Ammon's horn (tissue), 1 donor: Measurements from ENCODE around the gene DENND1A.

ENCODE experiments used
- DNase-seq: peaks from one replicate; pipeline ENCODE4 v3.0.0-alpha.2; 2016; ENCODE audit warnings: low spot score

Gene DENND1A

DNA sequence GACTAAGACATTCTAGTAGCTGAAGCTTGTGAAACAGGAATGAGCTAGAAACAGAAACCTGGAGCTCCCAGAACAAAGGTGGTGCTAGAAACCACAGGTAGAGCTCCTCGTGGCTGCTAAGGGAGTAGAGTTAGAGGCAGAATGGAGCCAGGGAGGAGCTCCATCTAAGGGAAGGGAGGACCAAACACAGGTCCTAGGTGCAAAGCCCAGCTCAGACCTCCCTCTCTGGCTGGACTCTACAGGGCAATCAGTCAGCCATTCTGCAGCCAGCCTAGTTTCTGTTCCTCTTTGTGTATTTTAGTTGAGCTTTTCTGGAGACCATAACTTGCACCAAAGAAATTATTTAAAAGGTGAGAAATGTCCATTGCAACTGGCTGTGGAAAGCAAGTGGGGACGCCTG is 503.5 kb downstream of the DENND1A start:
- no peak for DNase-seq

GRCh38 chr9:123425836-123426365 is 504.0 kb downstream of the DENND1A start:
- DNase-seq, result no peak

DNA sequence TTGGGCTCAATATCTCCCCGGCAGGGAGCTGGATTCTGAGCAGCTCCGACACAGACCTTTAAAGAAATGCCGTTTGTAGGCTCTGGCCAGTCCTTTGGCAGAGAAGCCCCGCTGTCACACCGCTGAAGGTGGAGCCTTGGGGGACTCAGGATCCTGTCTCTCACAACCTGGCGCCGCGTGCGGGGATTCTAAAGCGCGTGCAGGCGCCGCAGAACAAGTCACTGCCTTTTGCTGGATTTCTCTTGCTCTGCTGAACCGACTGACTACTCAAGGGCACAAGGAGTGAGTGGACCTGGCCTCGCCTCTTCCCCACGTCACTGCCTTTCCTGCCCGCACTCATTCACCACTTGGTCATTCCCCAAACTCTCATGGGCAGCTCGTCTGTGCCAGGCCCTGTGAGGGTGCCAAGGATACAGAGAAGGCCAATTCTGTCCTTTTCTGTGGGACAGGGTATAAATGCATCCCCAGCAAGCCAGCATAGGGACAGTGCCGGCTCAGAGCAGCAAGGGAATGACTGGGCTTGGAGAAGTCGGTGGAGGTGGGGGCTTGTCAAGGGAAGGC is 504.6 kb downstream of the DENND1A start:
- peak; percentile 75 for DNase-seq

- no peak for DNase-seq
Measured at GRCh38 chr9:123424552-123425225, 505.2 kb downstream of the DENND1A start.

DNA sequence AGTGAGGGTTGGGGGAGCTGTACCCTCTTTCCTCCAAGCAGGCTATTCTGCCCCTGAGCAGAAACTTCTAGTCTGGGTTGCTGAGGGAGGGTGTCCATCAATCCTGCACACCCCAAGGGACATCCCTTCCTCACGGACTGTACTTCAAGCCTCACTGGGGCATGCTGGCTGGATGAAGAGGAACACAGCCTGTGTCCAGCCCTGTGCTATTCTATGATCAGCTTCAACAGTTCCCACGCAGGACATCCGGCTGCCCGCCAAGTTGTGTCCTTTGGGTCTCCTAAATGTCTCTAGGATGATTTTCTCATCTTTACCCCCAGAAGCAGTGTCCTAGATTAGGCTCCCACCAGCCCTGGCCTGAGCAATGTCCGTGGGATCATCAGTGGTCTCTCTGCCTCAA is 505.8 kb downstream of the DENND1A start:
- DNase-seq, result no peak

- DNase-seq, result no peak
Measured at GRCh38 chr9:123423311-123423640, 506.6 kb downstream of the DENND1A start.

GRCh38 chr9:123422635-123423310 is 507.2 kb downstream of the DENND1A start:
- DNase-seq, result no peak

DNA sequence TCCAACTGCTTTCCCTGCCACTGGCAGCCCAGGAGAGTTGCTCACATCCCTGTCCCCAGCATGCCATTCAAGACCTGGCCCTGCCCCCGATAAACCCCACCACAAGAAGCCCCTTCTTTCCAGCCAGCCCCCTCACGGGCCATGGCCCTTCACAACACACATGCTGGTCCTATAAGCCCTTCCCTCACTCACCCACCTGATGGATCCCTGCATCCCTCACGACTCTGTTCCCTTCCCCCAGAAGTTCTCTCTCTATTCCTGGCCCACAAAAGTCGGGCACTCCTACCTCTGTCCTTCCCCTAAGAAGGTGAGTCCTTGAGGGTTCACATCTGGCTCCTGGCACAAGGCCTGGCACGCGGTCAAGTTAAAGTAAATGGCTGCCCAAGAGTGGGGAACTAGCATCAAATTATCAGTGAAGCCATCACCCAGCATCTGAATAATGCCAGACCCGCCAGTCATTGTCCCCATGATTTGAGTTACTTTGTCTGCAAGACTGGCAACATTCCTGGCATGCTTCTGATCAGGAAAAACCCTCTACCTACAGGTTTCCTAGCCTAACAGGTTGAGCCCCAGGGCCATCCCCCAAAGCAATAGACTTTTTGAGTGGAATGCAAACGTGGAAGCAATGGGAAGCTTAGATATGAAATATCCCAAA is 508.0 kb downstream of the DENND1A start:
- DNase-seq, result no peak

GRCh38 chr9:123421186-123421585 is 508.7 kb downstream of the DENND1A start:
- no peak for DNase-seq

GRCh38 chr9:123420592-123421111 is 509.3 kb downstream of the DENND1A start:
- DNase-seq, result no peak

- DNase-seq, result no peak
Measured at GRCh38 chr9:123419721-123420591, 510.0 kb downstream of the DENND1A start.

DNA sequence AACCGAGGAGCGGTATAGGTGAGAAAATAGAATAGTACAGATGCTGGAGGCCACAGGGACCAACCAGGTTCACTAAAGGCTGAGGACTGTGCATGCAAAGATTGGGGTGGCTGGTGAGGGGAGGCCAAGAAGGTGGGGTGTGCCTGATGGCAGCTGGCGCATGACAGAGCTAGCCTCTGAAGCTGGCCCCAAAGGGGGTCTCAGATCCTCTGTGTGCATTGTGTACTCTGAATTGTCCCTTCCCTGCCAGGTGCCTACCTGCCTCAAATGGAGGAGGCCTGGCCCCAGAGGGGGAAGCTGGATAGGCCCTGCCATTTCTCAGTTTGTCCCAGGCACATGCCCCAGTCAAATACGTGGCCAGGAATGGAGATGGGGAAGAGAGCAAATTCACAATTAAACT is 510.8 kb downstream of the DENND1A start:
- no peak for DNase-seq

GRCh38 chr9:123418506-123418905 is 511.4 kb downstream of the DENND1A start:
- DNase-seq, result no peak

DNA sequence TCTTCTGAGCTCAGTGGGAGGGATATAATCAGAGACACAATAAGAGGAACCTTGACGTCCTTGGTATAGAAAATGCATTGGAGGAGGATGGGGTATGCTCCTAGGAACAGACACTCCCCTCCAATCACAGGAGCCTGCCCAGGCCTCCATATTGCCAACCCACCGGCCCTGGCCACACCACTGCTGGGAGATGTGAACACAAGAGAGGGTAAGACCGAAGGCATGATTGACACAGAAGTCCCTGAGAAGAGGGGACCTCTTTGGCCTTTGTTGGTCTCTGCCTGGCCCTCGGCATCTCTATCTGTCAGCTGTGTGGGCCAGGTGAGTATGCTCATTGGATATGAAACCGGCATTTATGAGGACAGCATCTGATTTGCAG is 511.9 kb downstream of the DENND1A start:
- DNase-seq, result no peak

- no peak for DNase-seq
Measured at GRCh38 chr9:123417289-123418051, 512.5 kb downstream of the DENND1A start.

- DNase-seq, result no peak
Measured at GRCh38 chr9:123416176-123416575, 513.8 kb downstream of the DENND1A start.

DNA sequence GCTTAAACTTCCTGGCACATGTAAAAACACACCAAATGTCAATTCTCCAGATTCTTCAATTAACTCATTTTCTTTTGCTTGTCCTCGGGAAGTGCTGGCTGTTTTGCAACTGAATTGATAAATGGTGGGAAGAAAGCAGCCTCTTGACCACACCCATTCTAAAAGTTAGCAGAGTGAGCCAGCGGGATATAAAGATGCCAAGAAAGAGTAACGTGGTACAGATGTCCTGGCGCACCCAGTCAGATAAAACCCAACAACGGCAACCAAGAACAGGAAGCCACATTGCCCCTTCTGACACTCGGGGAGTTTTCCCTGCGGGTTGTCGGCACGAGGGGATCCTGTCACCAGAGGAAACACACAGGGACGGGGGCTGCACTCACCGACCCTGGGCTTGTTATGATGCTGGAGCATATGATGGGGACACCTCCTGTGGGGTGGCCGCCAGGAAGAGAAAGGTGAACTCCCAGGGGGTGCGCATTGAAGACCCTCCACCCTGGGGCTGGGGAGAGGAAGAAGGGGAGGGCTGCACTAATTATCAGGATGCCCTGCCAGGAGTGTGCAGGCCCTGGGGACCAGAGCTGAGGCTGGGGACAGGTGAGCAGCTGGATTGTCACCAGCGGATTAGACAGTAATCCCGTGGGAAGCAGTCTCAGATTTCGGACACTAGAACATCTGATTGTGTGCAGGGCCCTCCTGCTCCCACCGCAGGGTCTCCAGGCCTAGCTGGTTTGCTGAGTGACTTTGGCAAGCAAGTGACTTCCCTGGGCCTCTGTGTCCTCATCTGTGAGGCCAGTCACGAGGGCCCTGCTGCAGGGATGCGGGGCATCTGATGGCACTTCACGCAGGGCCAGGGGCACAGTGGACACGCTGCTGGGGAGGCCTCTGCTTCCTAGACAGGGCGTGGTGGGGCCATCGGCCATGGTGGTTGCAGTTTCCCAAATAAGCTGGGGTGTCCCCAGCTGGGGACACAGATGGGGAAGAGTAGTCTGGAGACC is 514.7 kb downstream of the DENND1A start:
- no peak for DNase-seq

GRCh38 chr9:123414204-123414603 is 515.7 kb downstream of the DENND1A start:
- DNase-seq, result no peak

- DNase-seq, result no peak
Measured at GRCh38 chr9:123412171-123412820, 517.6 kb downstream of the DENND1A start.
